GM08714 (cell line): Measurements from ENCODE around the gene YTHDC1.

ENCODE experiments used
- H3K4me3 ChIP-seq: fragments of 200-500 bp; sonication (Bioruptor generic); 2 replicates; pipeline ENCODE4 v1.5.1; 2014; ENCODE audit warnings: mild to moderate bottlenecking, low read length, inconsistent platforms
- ZNF274 ChIP-seq: IDR thresholded peaks from 2 replicates; pipeline ENCODE4 v1.6.1; 2012; ENCODE audit warnings: mild to moderate bottlenecking, low read depth, low read length

The YTHDC1 gene

GRCh38 chr4:68369142-68369805 lies 19.4 kb upstream of the YTHDC1 start:
- TF ChIP-seq ZNF274, result no peak
- no peak overlapping the region for H3K4me3 ChIP-seq

GRCh38 chr4:68368691-68369131 lies 18.8 kb upstream of the YTHDC1 start:
- TF ChIP-seq ZNF274, result no peak
- no peak overlapping the region for H3K4me3 ChIP-seq

GRCh38 chr4:68367835-68368234 lies 17.9 kb upstream of the YTHDC1 start:
- H3K4me3 ChIP-seq, result no peak overlapping the region
- TF ChIP-seq ZNF274, result no peak

- TF ChIP-seq ZNF274, result no peak
- H3K4me3 ChIP-seq, result no peak overlapping the region
Measured at GRCh38 chr4:68366600-68366999, 16.7 kb upstream of the YTHDC1 start.

- no peak for TF ChIP-seq ZNF274
- H3K4me3 ChIP-seq, result no peak overlapping the region
Measured at GRCh38 chr4:68365068-68365467, 15.2 kb upstream of the YTHDC1 start.

- no peak overlapping the region for H3K4me3 ChIP-seq
- no peak for TF ChIP-seq ZNF274
Measured at GRCh38 chr4:68361146-68361589, 11.3 kb upstream of the YTHDC1 start.

- H3K4me3 ChIP-seq, result no peak overlapping the region
- TF ChIP-seq ZNF274, result no peak
Measured at GRCh38 chr4:68360231-68360968, 10.5 kb upstream of the YTHDC1 start.

- no peak for TF ChIP-seq ZNF274
- H3K4me3 ChIP-seq, result no peak overlapping the region
Measured at GRCh38 chr4:68359508-68359907, 9.6 kb upstream of the YTHDC1 start.

- H3K4me3 ChIP-seq, result no peak overlapping the region
- no peak for TF ChIP-seq ZNF274
Measured at GRCh38 chr4:68358988-68359387, 9.1 kb upstream of the YTHDC1 start.

- no peak overlapping the region for H3K4me3 ChIP-seq
- TF ChIP-seq ZNF274, result no peak
Measured at GRCh38 chr4:68352791-68353190, 2.9 kb upstream of the YTHDC1 start.

GRCh38 chr4:68349279-68349648 lies 626 bp downstream of the YTHDC1 start:
- TF ChIP-seq ZNF274, result no peak

GRCh38 chr4:68348577-68348976 lies 1.3 kb downstream of the YTHDC1 start:
- H3K4me3 ChIP-seq, result peak overlapping the region; percentile 100
- TF ChIP-seq ZNF274, result no peak

More at GRCh38 chr4:68349279-68349648, 626 bp downstream of the YTHDC1 start:
- H3K4me3 ChIP-seq, result peak overlapping the region; percentile 100

- peak overlapping the region; percentile 100; the same call in 1 of the 2 replicates for H3K4me3 ChIP-seq
- no peak for TF ChIP-seq ZNF274
Measured at GRCh38 chr4:68347845-68348244, 2.0 kb downstream of the YTHDC1 start.

- no peak overlapping the region for H3K4me3 ChIP-seq
- TF ChIP-seq ZNF274, result no peak
Measured at GRCh38 chr4:68346461-68346860, 3.4 kb downstream of the YTHDC1 start.

GRCh38 chr4:68344785-68345184 lies 5.1 kb downstream of the YTHDC1 start:
- TF ChIP-seq ZNF274, result no peak
- H3K4me3 ChIP-seq, result no peak overlapping the region

GRCh38 chr4:68344049-68344448 lies 5.8 kb downstream of the YTHDC1 start:
- TF ChIP-seq ZNF274, result no peak
- no peak overlapping the region for H3K4me3 ChIP-seq
